ENCODE measurements around the gene ARMC6. TPM values are rescaled to one million over a fixed set of nuclear protein-coding genes. Genes with fewer than 3 reads are reported as not detected.

Gene ARMC6
- total and polyA plus RNA-seq, 2 of the 13 experiments (the other 11 are each of a cell fraction or from before 2014, with no cell fraction given), result 16.2 to 36.8 TPM

- TF ChIP-seq ZFP36 (IDR thresholded peaks at IDR 0.05; ENCODE audit: borderline replicate concordance, low read depth, low read length, partially characterized antibody) (no peak), SNAI1 (CRISPR knock-in tag; IDR thresholded peaks at IDR 0.05; ENCODE audit: borderline replicate concordance) (no peak), PAX8 (CRISPR knock-in tag; IDR thresholded peaks at IDR 0.05; ENCODE audit: borderline replicate concordance) (0 out of 2 replicates have a peak, but pooled peaks have one; percentile 24), ZNF460 (CRISPR knock-in tag; IDR thresholded peaks at IDR 0.05; ENCODE audit: borderline replicate concordance) (no peak), SMAD9 (CRISPR knock-in tag; IDR thresholded peaks at IDR 0.05) (peak; percentile 90), PHF21A (CRISPR knock-in tag; IDR thresholded peaks at IDR 0.05) (no peak), ZNF138 (CRISPR knock-in tag; IDR thresholded peaks at IDR 0.05; ENCODE audit: low read depth) (peak; percentile 85; the same call in 1 of the 2 replicates), ARNT2 (CRISPR knock-in tag; IDR thresholded peaks at IDR 0.05; ENCODE audit: low read depth) (peak; percentile 94), HNRNPL (IDR thresholded peaks at IDR 0.05; ENCODE audit: low read depth, low read length) (0 out of 2 replicates have a peak, but pooled peaks have one; percentile 27), ZNF484 (CRISPR knock-in tag; IDR thresholded peaks at IDR 0.05; ENCODE audit: borderline replicate concordance, low read depth) (peak; percentile 59; the same call in 1 of the 2 replicates), ZNF607 (CRISPR knock-in tag; IDR thresholded peaks at IDR 0.05; ENCODE audit: borderline replicate concordance) (peak; percentile 94), CAMTA2 (CRISPR knock-in tag; IDR thresholded peaks at IDR 0.05; ENCODE audit: borderline replicate concordance) (no peak), TCF12 (IDR thresholded peaks at IDR 0.05) (no peak), TCF12 (CRISPR knock-in tag; IDR thresholded peaks at IDR 0.05) (peak; percentile 32; the same call in 1 of the 2 replicates), YY1 (IDR thresholded peaks at IDR 0.05; ENCODE audit: insufficient read depth, insufficient replicate concordance, low read depth, low read length) (peak; percentile 14), RAD21 (CRISPR knock-in tag; IDR thresholded peaks at IDR 0.05) (peak; percentile 28), ZNF224 (CRISPR knock-in tag; IDR thresholded peaks at IDR 0.05) (peak; percentile 95), GMEB1 (CRISPR knock-in tag; IDR thresholded peaks at IDR 0.05; ENCODE audit: borderline replicate concordance) (peak; percentile 81; the same call in 1 of the 2 replicates), NR3C1 (CRISPR knock-in tag; IDR thresholded peaks at IDR 0.05) (no peak), NR2C2 (CRISPR knock-in tag; IDR thresholded peaks at IDR 0.05; ENCODE audit: borderline replicate concordance) (0 out of 2 replicates have a peak, but pooled peaks have one; percentile 59), ZNF430 (CRISPR knock-in tag; IDR thresholded peaks at IDR 0.05) (peak; percentile 94), ZNF879 (CRISPR knock-in tag; IDR thresholded peaks at IDR 0.05) (peak; percentile 88; the same call in 1 of the 2 replicates), TFDP2 (CRISPR knock-in tag; IDR thresholded peaks at IDR 0.05) (peak; percentile 95), RNF2 (conservative IDR thresholded peaks at IDR 0.05; ENCODE audit: low read depth) (peak; percentile 98), ZNF550 (CRISPR knock-in tag; IDR thresholded peaks at IDR 0.05; ENCODE audit: borderline replicate concordance) (0 out of 2 replicates have a peak, but pooled peaks have one; percentile 58), GABPB1 (CRISPR knock-in tag; IDR thresholded peaks at IDR 0.05) (peak; percentile 93), ISL2 (CRISPR knock-in tag; IDR thresholded peaks at IDR 0.05) (peak; percentile 72), ZNF644 (CRISPR knock-in tag; IDR thresholded peaks at IDR 0.05; ENCODE audit: low read depth) (no peak), FOXA1 (IDR thresholded peaks at IDR 0.05) (no peak), FOXA1 (CRISPR knock-in tag; IDR thresholded peaks at IDR 0.05) (0 out of 2 replicates have a peak, but pooled peaks have one; percentile 16)
Measured at GRCh38 chr19:19033426-19034203, at the start of gene ARMC6, which contains the start of gene SUGP2 (continued).

All from HepG2 (cell line).